ENCODE measurements around the gene C11orf52. TPM values are rescaled to one million over a fixed set of nuclear protein-coding genes. Genes with fewer than 3 reads are reported as not detected.

Gene C11orf52
- total RNA-seq, 4 donors from 2014 or later, result 1.8 to 6.9 (median 2.9) TPM

GRCh38 chr11:111937844-111938243, 19.1 kb downstream of the C11orf52 start:
- Histone ChIP-seq H3K4me1 (peaks cover 32 to 61% (median 61%) of the 10 kb centered on the region in 4 donors), H3K4me3 (peak overlapping the region; percentile 63 to 85 (median 76)), H3K27ac (replicated peaks in 1 of 4) (peak overlapping the region; percentile 78 to 91 (median 84)), H3K27me3 (no peaks in the 10 kb centered on the region), H3K9me3 (no peaks in the 10 kb centered on the region), H3K36me3 (no peaks in the 10 kb centered on the region)
- 69% methylated on average over 7 of the region's 7 CpGs for WGBS
- TF ChIP-seq CTCF (IDR thresholded peaks at IDR 0.05) (no peak), POLR2AphosphoS5 (IDR thresholded peaks at IDR 0.05) (no peak), EP300 (IDR thresholded peaks at IDR 0.05) (no peak), POLR2A (IDR thresholded peaks at IDR 0.05; ENCODE audit: low read depth) (no peak)
- intact Hi-C loops (cut with DNase I), result no loop called here
- no peak for DNase-seq (ENCODE audit: extremely low spot score)

- peak overlapping the region; percentile 5 to 81 (median 42) for H3K4me3 ChIP-seq
- TF ChIP-seq CTCF (IDR thresholded peaks at IDR 0.05), result no peak
- TF ChIP-seq POLR2AphosphoS5 (IDR thresholded peaks at IDR 0.05), result peak; percentile 48 to 58
Observed at GRCh38 chr11:111938687-111939160, 20.0 kb downstream of the C11orf52 start.

GRCh38 chr11:111939836-111940604, 21.3 kb downstream of the C11orf52 start:
- H3K4me3 ChIP-seq, result no peak overlapping the region
- H3K27ac ChIP-seq (replicated peaks in 1 of 4), result peak overlapping the region; percentile 78 to 91 (median 84)
- no peaks in the 10 kb centered on the region for H3K27me3 ChIP-seq
- 74% methylated on average over 4 of the region's 4 CpGs for WGBS
- no peak for DNase-seq (ENCODE audit: extremely low spot score)
- no peaks in the 10 kb centered on the region for H3K9me3 ChIP-seq
- intact Hi-C loops (cut with DNase I), result no loop called here
- no peaks in the 10 kb centered on the region for H3K36me3 ChIP-seq
- peak in 1 of 2 donors; percentile 11 for TF ChIP-seq POLR2AphosphoS5 (IDR thresholded peaks at IDR 0.05)
- TF ChIP-seq POLR2A (IDR thresholded peaks at IDR 0.05; ENCODE audit: low read depth), result no peak
- H3K4me1 ChIP-seq, result peaks cover 32 to 63% (median 61%) of the 10 kb centered on the region in 4 donors

More at GRCh38 chr11:111938687-111939160, 20.0 kb downstream of the C11orf52 start:
- H3K27me3 ChIP-seq, result no peaks in the 10 kb centered on the region
- H3K4me1 ChIP-seq, result peaks cover 32 to 61% (median 60%) of the 10 kb centered on the region in 4 donors
- 16% methylated on average over 7 of the region's 7 CpGs for WGBS
- no peaks in the 10 kb centered on the region for H3K9me3 ChIP-seq
- DNase-seq (ENCODE audit: extremely low spot score), result no peak
- intact Hi-C loops (cut with DNase I), result no loop called here
- peak overlapping the region; percentile 78 to 91 (median 84) for H3K27ac ChIP-seq (replicated peaks in 1 of 4)
- no peaks in the 10 kb centered on the region for H3K36me3 ChIP-seq

- Histone ChIP-seq H3K9me3 (no peaks in the 10 kb centered on the region), H3K4me3 (no peak overlapping the region), H3K36me3 (no peaks in the 10 kb centered on the region), H3K4me1 (peaks cover 32 to 64% (median 59%) of the 10 kb centered on the region in 4 donors), H3K27me3 (no peaks in the 10 kb centered on the region), H3K27ac (replicated peaks in 1 of 4) (peak overlapping the region; percentile 3 to 91 (median 26))
- no peak for TF ChIP-seq CTCF (IDR thresholded peaks at IDR 0.05)
- no peak for TF ChIP-seq EP300 (IDR thresholded peaks at IDR 0.05)
- TF ChIP-seq POLR2A (IDR thresholded peaks at IDR 0.05; ENCODE audit: low read depth), result no peak
- TF ChIP-seq POLR2AphosphoS5 (IDR thresholded peaks at IDR 0.05), result no peak
- intact Hi-C loops (cut with DNase I), result no loop called here
- DNase-seq (ENCODE audit: extremely low spot score), result no peak
- WGBS, result 83% methylated on average over 5 of the region's 5 CpGs
Observed at GRCh38 chr11:111941963-111942362, 23.2 kb downstream of the C11orf52 start.

- intact Hi-C loops (cut with DNase I), result no loop called here
- no peaks in the 10 kb centered on the region for H3K36me3 ChIP-seq
- DNase-seq (ENCODE audit: extremely low spot score), result no peak
- no peak overlapping the region for H3K4me3 ChIP-seq
- no peaks in the 10 kb centered on the region for H3K9me3 ChIP-seq
- peak overlapping the region in 2 of 4 donors; percentile 3 to 17 for H3K27ac ChIP-seq (replicated peaks in 1 of 4)
- no peaks in the 10 kb centered on the region for H3K27me3 ChIP-seq
- TF ChIP-seq EP300 (IDR thresholded peaks at IDR 0.05), result no peak
- TF ChIP-seq POLR2A (IDR thresholded peaks at IDR 0.05; ENCODE audit: low read depth), result no peak
- TF ChIP-seq CTCF (IDR thresholded peaks at IDR 0.05), result no peak
- no peak for TF ChIP-seq POLR2AphosphoS5 (IDR thresholded peaks at IDR 0.05)
- H3K4me1 ChIP-seq, result peaks cover 27 to 59% (median 57%) of the 10 kb centered on the region in 4 donors
- 83% methylated on average over 7 of the region's 7 CpGs for WGBS
Observed at GRCh38 chr11:111942829-111943228, 24.1 kb downstream of the C11orf52 start.

All from esophagus muscularis mucosa (tissue), 4 donors.